Muscle of leg (tissue), 11 donors: ENCODE results near the gene DOCK10. TPM values are rescaled to one million over a fixed set of nuclear protein-coding genes. Genes with fewer than 3 reads are reported as not detected.
"Not testable (repeated sequence)": the region's sequence is repeated elsewhere in the genome, so short reads cannot be mapped to it uniquely, and the experiment has no call there.

ENCODE experiments used
- DNase-seq: peaks from one replicate; pipeline ENCODE4 v3.0.0; 2013
- H3K27ac ChIP-seq: one replicate; pipeline ENCODE4 v1.5.1; 2013; ENCODE audit warnings: mild to moderate bottlenecking, low read length, control low read depth
- H3K27me3 ChIP-seq: one replicate; pipeline ENCODE4 v1.6.1; 2013; ENCODE audit warnings: low read length; ENCODE audit not compliant: control insufficient read depth, insufficient read depth
- H3K36me3 ChIP-seq: one replicate; pipeline ENCODE4 v1.6.1; 2013; ENCODE audit warnings: low read length; ENCODE audit not compliant: control insufficient read depth, insufficient read depth
- H3K4me1 ChIP-seq: one replicate; pipeline ENCODE4 v1.6.1; 2013; ENCODE audit warnings: low read length; ENCODE audit not compliant: control insufficient read depth, insufficient read depth
- H3K4me3 ChIP-seq: one replicate; pipeline ENCODE4 v1.5.1; 2013; ENCODE audit warnings: low read length, control low read depth
- H3K9me3 ChIP-seq: replicated peaks from 2 replicates; pipeline ENCODE4 v1.6.1; 2013; ENCODE audit warnings: low read depth, low read length; ENCODE audit not compliant: control insufficient read depth
- WGBS: methylation state at CpG from one replicate; pipeline ENCODE4 v1.1.5; 2013; ENCODE audit warnings: missing lambda C conversion rate; ENCODE audit not compliant: insufficient coverage; 5-methylcytosine and 5-hydroxymethylcytosine counted together
- polyA plus RNA-seq, 8 donors: library from polyadenylated mRNA; unstranded; fragments of 120-200 nt; gene quantifications; one replicate each; pipeline versions ENCODE4 v1.2.1 to v1.2.3, GENCODE V29; 2013; ENCODE audit warnings: inconsistent platforms in 1 of 8, low replicate concordance in 1 of 8; ENCODE audit not compliant: insufficient read length in 8 of 8, insufficient read depth in 1 of 8
- total RNA-seq: library from RNA; stranded (reverse); fragments of 120-200 nt; gene quantifications from one replicate; pipeline ENCODE4 v1.2.4, GENCODE V29; 2013

DOCK10 gene
- total and polyA plus RNA-seq, 9 donors = 14.8 to 20.1 (median 17.9) TPM

DNA sequence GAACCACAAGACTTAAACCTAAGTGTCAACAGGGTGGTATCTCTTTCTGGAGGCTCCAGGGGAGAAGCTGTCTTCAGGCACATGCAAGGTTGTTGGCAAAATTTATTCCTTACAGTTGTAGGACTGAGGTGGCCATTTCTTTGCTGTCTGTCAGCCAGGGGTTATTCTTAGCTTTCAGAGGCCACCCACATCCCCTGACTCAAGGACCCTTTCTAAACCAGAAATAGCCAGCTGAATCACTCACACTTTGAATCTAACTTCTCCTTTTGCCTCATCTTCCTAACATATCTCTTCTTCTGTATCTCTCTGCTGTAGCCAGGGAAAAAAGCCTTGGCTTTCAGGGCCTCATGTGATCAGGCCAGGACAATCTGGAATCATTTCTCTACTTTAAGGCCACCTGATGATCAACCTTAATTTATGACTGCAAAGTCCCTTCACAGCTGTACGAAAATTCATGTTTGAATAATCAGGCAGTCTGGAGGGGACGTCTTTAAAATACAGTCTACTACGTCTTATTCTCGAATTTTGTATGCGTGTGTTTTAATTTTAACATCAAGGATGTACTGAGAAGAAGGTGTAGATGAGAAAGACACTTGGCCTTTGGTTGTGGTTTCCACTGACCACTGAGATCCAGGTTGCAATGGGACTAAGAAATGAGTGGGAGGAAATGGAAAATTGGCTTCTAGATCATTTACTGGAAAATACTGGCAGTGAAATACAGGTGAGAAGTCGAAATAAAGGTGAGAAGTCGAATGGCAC, 90.4 kb downstream of the DOCK10 start:
- DNase-seq = no peak
- Histone ChIP-seq H3K4me3 (no peak overlapping the region), H3K9me3 (no peaks in the 10 kb centered on the region), H3K4me1 (peaks cover 2% of the 10 kb centered on the region), H3K36me3 (no peaks in the 10 kb centered on the region), H3K27me3 (no peaks in the 10 kb centered on the region), H3K27ac (no peak overlapping the region)
- WGBS = 85% methylated on average over 4 of the region's 7 CpGs

DNA sequence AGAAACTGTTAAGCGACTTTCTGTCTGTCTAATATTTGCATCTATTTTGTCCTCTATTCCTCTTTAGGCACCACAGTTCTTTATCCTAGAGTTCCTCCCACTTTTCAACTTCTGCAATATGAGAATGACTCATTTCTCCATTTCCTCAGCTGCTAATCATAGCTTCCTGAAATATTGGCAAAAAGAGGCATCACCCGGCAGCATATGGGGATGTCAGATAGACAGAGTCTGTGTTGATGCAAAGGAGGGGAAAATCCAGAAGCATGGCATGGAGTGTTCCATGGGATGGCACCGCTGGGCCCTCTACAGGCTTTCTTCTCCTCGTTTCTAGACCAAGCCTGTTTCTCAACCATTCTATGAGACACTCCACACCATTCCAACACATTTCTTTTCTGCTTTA, 93.4 kb downstream of the DOCK10 start:
- Histone ChIP-seq H3K27ac (no peak overlapping the region), H3K27me3 (no peaks in the 10 kb centered on the region), H3K36me3 (no peaks in the 10 kb centered on the region), H3K4me3 (no peak overlapping the region), H3K9me3 (no peaks in the 10 kb centered on the region), H3K4me1 (peaks cover 4% of the 10 kb centered on the region)
- DNase-seq = peak; percentile 68
- WGBS = no CpG with 5 or more reads among the region's 4 CpGs

DNA sequence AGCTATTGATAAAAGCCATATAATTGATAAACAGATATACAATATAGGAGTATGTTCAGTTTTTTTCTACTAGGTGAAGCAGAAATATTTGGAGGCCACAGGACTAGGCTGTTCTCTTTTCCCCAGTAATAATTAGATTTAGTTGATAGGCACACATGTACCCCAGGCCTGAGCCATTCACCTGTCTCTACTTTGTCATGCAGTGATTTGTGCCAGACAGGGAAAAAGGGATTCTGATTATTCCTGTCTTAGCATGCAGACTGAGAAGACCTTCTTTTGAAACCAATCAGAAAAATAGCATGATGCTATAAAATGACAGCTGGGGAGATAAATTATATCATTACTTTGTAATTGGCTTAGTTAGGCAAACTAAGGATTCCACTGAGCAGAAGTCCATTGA, 94.3 kb downstream of the DOCK10 start:
- Histone ChIP-seq H3K36me3 (no peaks in the 10 kb centered on the region), H3K4me1 (peaks cover 4% of the 10 kb centered on the region), H3K27me3 (no peaks in the 10 kb centered on the region), H3K27ac (no peak overlapping the region), H3K9me3 (no peaks in the 10 kb centered on the region), H3K4me3 (no peak overlapping the region)
- no peak for DNase-seq

DNA sequence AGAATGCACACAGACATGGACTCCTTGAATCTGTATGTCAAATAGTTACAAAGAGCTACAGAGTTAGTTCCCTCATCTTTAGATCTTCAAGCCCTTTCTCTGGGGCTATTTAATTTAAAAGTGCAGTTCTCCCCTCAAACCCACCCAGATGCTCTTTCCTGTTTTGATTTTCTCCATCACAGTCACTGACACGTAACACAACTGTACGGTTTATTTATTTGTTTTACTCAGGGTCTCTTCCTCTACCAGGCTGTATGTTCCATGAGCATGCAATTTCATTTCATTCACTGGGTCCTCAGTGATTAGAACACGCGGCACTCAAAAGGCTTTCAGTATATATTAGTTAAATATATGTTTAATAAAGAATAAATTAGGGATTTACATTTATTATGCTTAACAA, 94.7 kb downstream of the DOCK10 start:
- Histone ChIP-seq H3K27me3 (no peaks in the 10 kb centered on the region), H3K36me3 (no peaks in the 10 kb centered on the region), H3K9me3 (no peaks in the 10 kb centered on the region), H3K4me3 (no peak overlapping the region), H3K4me1 (peaks cover 4% of the 10 kb centered on the region), H3K27ac (no peak overlapping the region)
- WGBS = 72% methylated on average over 2 of the region's 4 CpGs
- no peak for DNase-seq

DNA sequence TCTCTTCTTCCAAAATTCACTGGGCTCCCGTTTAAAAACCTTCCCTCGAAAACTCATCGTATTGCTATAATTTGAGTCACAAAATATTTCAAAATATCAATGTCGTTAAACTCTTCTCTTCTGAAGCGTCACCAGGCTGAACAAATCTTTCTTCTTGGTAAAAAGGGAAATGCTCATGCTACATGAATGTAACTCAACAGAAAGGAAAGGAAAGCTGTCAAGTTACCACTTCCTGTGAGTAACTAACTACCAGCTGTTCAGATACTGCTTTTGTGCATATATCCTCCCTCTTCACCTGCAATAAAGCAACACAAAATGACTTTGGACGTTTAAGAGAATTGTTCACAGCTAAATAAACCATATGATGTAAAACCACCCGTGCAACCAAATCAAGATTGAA, 95.4 kb downstream of the DOCK10 start:
- Histone ChIP-seq H3K36me3 (no peaks in the 10 kb centered on the region), H3K4me1 (peaks cover 4% of the 10 kb centered on the region), H3K27ac (no peak overlapping the region), H3K4me3 (no peak overlapping the region), H3K27me3 (no peaks in the 10 kb centered on the region), H3K9me3 (no peaks in the 10 kb centered on the region)
- peak; percentile 29 for DNase-seq
- no CpG with 5 or more reads among the region's 7 CpGs for WGBS

DNA sequence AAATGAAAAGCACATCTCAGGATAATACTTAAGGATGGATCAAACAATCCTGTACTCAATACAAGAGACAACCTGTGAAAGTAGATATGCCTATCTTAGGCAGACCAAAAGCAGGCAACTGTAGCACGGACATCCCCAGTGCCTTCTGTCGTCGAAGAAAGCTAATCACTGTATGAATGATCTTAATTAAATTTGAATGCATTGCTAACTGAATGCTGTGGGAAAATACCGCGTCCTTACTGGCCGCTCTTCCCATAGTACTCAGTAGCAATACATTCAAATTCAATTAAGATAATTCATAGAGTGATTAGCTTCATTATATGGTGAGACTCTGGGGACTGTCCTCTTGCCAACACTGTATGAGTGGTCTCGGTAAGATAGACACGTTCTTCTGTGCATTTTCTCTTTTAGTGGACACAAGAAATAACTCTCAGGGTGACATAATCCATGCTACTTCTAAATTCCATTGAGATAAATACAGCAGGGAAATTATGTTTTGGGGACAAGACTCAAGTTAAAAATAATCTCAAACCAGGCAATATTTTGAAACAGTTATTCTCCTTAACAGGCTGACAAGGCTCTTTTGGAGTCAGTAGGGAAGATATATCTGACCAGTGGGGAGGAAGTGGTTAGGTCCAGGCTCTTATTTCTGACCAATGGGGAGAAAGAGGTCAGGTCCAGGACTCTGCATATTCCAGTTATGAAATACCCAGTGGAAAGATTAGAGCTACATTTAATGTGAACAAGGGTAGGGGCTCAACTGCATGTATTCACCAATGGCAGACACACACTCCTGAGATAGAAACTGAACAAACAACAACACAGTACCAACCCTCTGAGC, 97.3 kb downstream of the DOCK10 start:
- H3K4me3 ChIP-seq = no peak overlapping the region
- no peaks in the 10 kb centered on the region for H3K36me3 ChIP-seq
- H3K27me3 ChIP-seq = no peaks in the 10 kb centered on the region
- no peaks in the 10 kb centered on the region for H3K9me3 ChIP-seq
- 100% methylated on average over 1 of the region's 8 CpGs for WGBS
- DNase-seq = peak; percentile 60
- H3K4me1 ChIP-seq = peaks cover 4% of the 10 kb centered on the region
- no peak overlapping the region for H3K27ac ChIP-seq

DNA sequence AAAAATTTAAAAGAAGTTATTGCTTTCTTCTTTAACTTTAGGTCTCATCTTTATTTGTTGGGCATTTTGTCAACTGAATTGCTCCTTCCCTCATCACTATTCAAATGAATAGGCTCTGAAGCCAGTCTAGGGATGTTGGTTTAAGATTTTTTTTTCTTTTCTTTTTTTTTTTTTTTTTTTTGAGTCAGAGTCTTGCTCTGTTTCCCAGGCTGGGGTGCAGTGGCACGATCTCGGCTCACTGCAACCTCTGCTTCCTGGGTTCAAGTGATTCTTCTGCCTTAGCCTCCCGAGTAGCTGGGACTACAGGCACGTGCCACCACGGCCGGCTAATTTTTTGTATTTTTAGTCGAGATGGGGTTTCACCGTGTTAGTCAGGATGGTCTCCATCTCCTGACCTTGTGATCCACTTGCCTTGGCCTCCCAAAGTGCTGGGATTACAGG, 98.6 kb downstream of the DOCK10 start:
- not testable (repeated sequence) for H3K4me1 ChIP-seq, H3K4me3 ChIP-seq, H3K9me3 ChIP-seq, H3K27ac ChIP-seq, H3K27me3 ChIP-seq, DNase-seq, H3K36me3 ChIP-seq
- WGBS = 95% methylated on average over 4 of the region's 8 CpGs

DNA sequence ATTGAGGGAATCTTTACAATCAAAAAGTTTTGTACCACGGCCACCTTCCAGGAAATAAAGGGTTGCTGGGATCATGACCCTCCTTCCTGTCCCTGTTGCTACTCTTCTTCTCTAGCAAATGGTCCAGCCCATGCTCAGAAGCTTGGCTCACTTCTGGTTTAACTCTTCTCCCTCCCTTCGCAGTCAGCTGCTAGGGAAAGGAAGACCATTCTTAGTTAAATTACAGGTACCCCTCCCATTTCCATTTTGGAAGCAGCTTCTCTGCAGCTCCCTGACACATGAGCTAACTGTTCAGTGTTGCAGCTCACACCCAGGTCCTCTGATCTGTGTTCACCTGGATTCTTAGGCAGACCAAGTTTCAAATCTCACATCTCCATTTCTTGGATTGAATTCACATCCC, 100.3 kb downstream of the DOCK10 start:
- no peak overlapping the region for H3K27ac ChIP-seq
- 77% methylated on average over 2 of the region's 2 CpGs for WGBS
- no peaks in the 10 kb centered on the region for H3K27me3 ChIP-seq
- no peaks in the 10 kb centered on the region for H3K36me3 ChIP-seq
- no peak overlapping the region for H3K4me3 ChIP-seq
- DNase-seq = no peak
- peaks cover 6% of the 10 kb centered on the region for H3K4me1 ChIP-seq
- no peaks in the 10 kb centered on the region for H3K9me3 ChIP-seq

DNA sequence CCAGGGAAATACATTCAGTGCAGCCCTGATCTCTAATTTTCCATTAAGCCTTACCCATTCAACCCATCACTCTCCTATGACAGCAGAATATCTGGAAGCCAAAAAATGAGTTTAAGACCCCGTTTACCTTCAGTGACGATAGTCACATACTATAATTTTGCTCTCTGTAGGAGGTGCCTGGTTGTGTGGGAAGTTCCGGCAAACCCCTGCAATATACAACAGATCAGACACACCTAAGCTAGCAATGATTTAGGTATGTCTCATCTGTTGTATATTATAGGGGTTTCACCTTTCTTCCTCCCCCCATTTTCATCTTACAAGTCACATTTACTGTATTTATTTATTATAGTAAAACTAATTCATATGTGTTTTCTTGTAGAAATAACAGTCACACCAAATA, 101.7 kb downstream of the DOCK10 start:
- Histone ChIP-seq H3K9me3 (no peaks in the 10 kb centered on the region), H3K27ac (no peak overlapping the region), H3K36me3 (no peaks in the 10 kb centered on the region), H3K4me3 (no peak overlapping the region), H3K27me3 (no peaks in the 10 kb centered on the region), H3K4me1 (peaks cover 6% of the 10 kb centered on the region)
- DNase-seq = no peak
- no CpG with 5 or more reads among the region's 3 CpGs for WGBS

DNA sequence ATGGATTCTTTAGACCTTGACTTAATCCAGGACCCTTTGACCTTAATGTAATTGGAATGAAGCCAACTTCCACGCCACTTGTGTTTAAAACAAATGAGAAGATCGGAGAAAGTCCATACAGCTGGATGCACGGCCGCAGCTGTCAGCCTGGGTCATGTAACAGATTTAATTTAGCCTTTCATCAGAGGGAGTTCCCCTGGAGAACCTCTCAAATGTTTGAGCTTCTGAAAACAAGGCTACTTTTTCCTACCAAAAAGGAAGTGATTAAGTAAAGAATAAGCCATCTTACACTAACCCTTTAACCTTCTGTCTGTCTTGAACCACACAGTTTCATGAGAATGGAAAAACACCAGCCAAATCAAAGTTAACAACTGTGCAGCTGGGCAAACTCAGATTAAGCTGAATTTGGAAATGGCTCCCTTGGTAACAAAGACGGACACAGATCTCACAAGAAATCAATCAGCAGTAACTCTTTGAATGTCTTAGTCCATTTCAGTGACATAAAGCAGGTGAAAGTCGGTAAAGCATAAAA, 103.6 kb downstream of the DOCK10 start:
- peak; percentile 82 for DNase-seq
- no peak overlapping the region for H3K4me3 ChIP-seq
- H3K27ac ChIP-seq = peak overlapping the region; percentile 73
- WGBS = 26% methylated on average over 4 of the region's 6 CpGs
- peaks cover 9% of the 10 kb centered on the region for H3K4me1 ChIP-seq
- H3K27me3 ChIP-seq = no peaks in the 10 kb centered on the region
- H3K9me3 ChIP-seq = no peaks in the 10 kb centered on the region
- no peaks in the 10 kb centered on the region for H3K36me3 ChIP-seq
